Fibroblast of lung (primary cell): Measurements from ENCODE around the gene PDE9A. TPM values are rescaled to one million over a fixed set of nuclear protein-coding genes. Genes with fewer than 3 reads are reported as not detected.

Experiments used
- DNase-seq, 2 donors: peaks; one replicate each; pipeline versions ENCODE4 v3.0.0 to v3.0.0-alpha.2; 2010; ENCODE audit warnings: low read depth in 2 of 2
- H2AFZ ChIP-seq: 2 replicates; pipeline ENCODE4 v1.5.1; 2012; ENCODE audit warnings: low read length, control low read depth, inconsistent platforms
- H3K27ac ChIP-seq: 2 replicates; pipeline ENCODE4 v1.5.1; 2011; ENCODE audit warnings: low read length, control low read depth; ENCODE audit not compliant: insufficient read depth
- H3K27me3 ChIP-seq: 2 replicates; pipeline ENCODE4 v1.5.1; 2011; ENCODE audit warnings: mild to moderate bottlenecking, low read length; ENCODE audit not compliant: control insufficient read depth, insufficient read depth
- H3K36me3 ChIP-seq: 2 replicates; pipeline ENCODE4 v1.5.1; 2011; ENCODE audit warnings: low read length; ENCODE audit not compliant: control insufficient read depth, insufficient read depth
- H3K4me1 ChIP-seq: 2 replicates; pipeline ENCODE4 v1.5.1; 2011; ENCODE audit warnings: low read length; ENCODE audit not compliant: control insufficient read depth, insufficient read depth; ENCODE audit errors: extremely low read depth
- H3K4me2 ChIP-seq: 2 replicates; pipeline ENCODE4 v1.5.1; 2011; ENCODE audit warnings: low read length, control low read depth; ENCODE audit not compliant: insufficient read depth; ENCODE audit errors: extremely low read depth
- H3K4me3 ChIP-seq, 4 experiments: fragments of 200-600 bp in 1 of 4; sonication (generic) in 1 of 4; replicated peaks in 1 of 4; 2 replicates each; pipeline ENCODE4 v1.5.1; 2011 to 2016; ENCODE audit warnings: low read length in 4 of 4, low read depth in 3 of 4, mild to moderate bottlenecking in 3 of 4, control low read depth in 2 of 4, inconsistent platforms in 1 of 4, mixed read lengths in 1 of 4; ENCODE audit not compliant: insufficient read depth in 1 of 4; ENCODE audit errors: control extremely low read depth in 1 of 4
- H3K79me2 ChIP-seq: 2 replicates; pipeline ENCODE4 v1.5.1; 2012; ENCODE audit warnings: mild to moderate bottlenecking, low read length, inconsistent platforms; ENCODE audit not compliant: control insufficient read depth, insufficient read depth
- H3K9ac ChIP-seq: 2 replicates; pipeline ENCODE4 v1.5.1; 2011; ENCODE audit warnings: mild to moderate bottlenecking, low read length, control low read depth; ENCODE audit not compliant: insufficient read depth
- H3K9me3 ChIP-seq: 2 replicates; pipeline ENCODE4 v1.5.1; 2012; ENCODE audit warnings: low read depth, low read length; ENCODE audit not compliant: control insufficient read depth, insufficient read depth
- H4K20me1 ChIP-seq: 2 replicates; pipeline ENCODE4 v1.5.1; 2011; ENCODE audit warnings: low read length; ENCODE audit not compliant: control insufficient read depth, insufficient read depth; ENCODE audit errors: extremely low read depth
- CTCF ChIP-seq, 2 donors: IDR thresholded peaks in 1 of 2; conservative IDR thresholded peaks in 1 of 2; 1 replicate in 1 of 2; 2 replicates in 1 of 2; pipeline ENCODE4 v1.5.1; 2011 to 2012; ENCODE audit warnings: low read length in 2 of 2, control low read depth in 1 of 2, inconsistent platforms in 1 of 2, low read depth in 1 of 2, mild to moderate bottlenecking in 1 of 2
- EZH2 ChIP-seq: IDR thresholded peaks from 2 replicates; pipeline ENCODE4 v1.5.1; 2012; ENCODE audit warnings: low read length, control low read depth, mild to moderate bottlenecking; ENCODE audit errors: missing control alignments
- polyA plus RNA-seq, 2 donors: library from polyadenylated mRNA; depleted of rRNA in 1 of 2; stranded (reverse) in 1 of 2; unstranded in 1 of 2; fragments of >200 nt; gene quantifications; 2 replicates each; pipeline ENCODE4 v1.2.1, GENCODE V29; 2011 to 2012; ENCODE audit warnings: missing spikeins in 1 of 2
- total RNA-seq: library from RNA; depleted of rRNA; stranded (reverse); fragments of >200 nt; gene quantifications from 2 replicates; pipeline ENCODE4 v1.2.1, GENCODE V29; 2014

The PDE9A gene
- total and polyA plus RNA-seq, 2 donors (not counting 1 experiment from before 2014, with no cell fraction given): 1.8 to 4.4 TPM

GRCh38 chr21:42786884-42787283, 133.5 kb downstream of the PDE9A start:
- peaks cover 9% of the 10 kb centered on the region for H3K27me3 ChIP-seq

GRCh38 chr21:42787613-42788012, 134.2 kb downstream of the PDE9A start:
- Histone ChIP-seq H4K20me1 (no peaks in the 10 kb centered on the region), H3K27me3 (peaks cover 2% of the 10 kb centered on the region), H3K4me1 (no peaks in the 10 kb centered on the region), H3K9me3 (no peaks in the 10 kb centered on the region), H3K27ac (no peak overlapping the region), H3K79me2 (no peaks in the 10 kb centered on the region), H2AFZ (no peak overlapping the region), H3K4me3 (no peak overlapping the region), H3K9ac (no peak overlapping the region), H3K4me2 (no peak overlapping the region), H3K36me3 (no peaks in the 10 kb centered on the region)
- DNase-seq: no peak
- TF ChIP-seq CTCF (conservative IDR thresholded peaks at IDR 0.05 in 1 of 2, IDR thresholded peaks at IDR 0.05 in 1 of 2; ENCODE audit: low read depth in 1 of 2, low read length in 2 of 2) (no peak), EZH2 (no peak)

More at GRCh38 chr21:42786884-42787283, 133.5 kb downstream of the PDE9A start:
- H4K20me1 ChIP-seq: no peaks in the 10 kb centered on the region
- H3K79me2 ChIP-seq: no peaks in the 10 kb centered on the region
- H3K9me3 ChIP-seq: no peaks in the 10 kb centered on the region
- H2AFZ ChIP-seq: no peak overlapping the region
- DNase-seq: no peak
- H3K36me3 ChIP-seq: no peaks in the 10 kb centered on the region
- no peak overlapping the region for H3K4me3 ChIP-seq
- H3K9ac ChIP-seq: no peak overlapping the region
- H3K4me2 ChIP-seq: no peak overlapping the region
- H3K4me1 ChIP-seq: no peaks in the 10 kb centered on the region
- TF ChIP-seq CTCF (conservative IDR thresholded peaks at IDR 0.05 in 1 of 2, IDR thresholded peaks at IDR 0.05 in 1 of 2; ENCODE audit: low read depth in 1 of 2, low read length in 2 of 2): no peak
- no peak for TF ChIP-seq EZH2
- no peak overlapping the region for H3K27ac ChIP-seq

GRCh38 chr21:42790520-42791065, 137.2 kb downstream of the PDE9A start:
- Histone ChIP-seq H3K4me3 (no peak overlapping the region), H4K20me1 (no peaks in the 10 kb centered on the region), H3K4me2 (no peak overlapping the region), H3K27ac (no peak overlapping the region), H2AFZ (no peak overlapping the region), H3K79me2 (no peaks in the 10 kb centered on the region), H3K4me1 (no peaks in the 10 kb centered on the region), H3K9me3 (no peaks in the 10 kb centered on the region), H3K27me3 (no peaks in the 10 kb centered on the region), H3K36me3 (no peaks in the 10 kb centered on the region), H3K9ac (no peak overlapping the region)
- no peak for TF ChIP-seq CTCF (conservative IDR thresholded peaks at IDR 0.05 in 1 of 2, IDR thresholded peaks at IDR 0.05 in 1 of 2; ENCODE audit: low read depth in 1 of 2, low read length in 2 of 2)
- no peak for TF ChIP-seq EZH2
- DNase-seq: no peak
